Measurements from ENCODE around the gene SOX14. TPM values are rescaled to one million over a fixed set of nuclear protein-coding genes. Genes with fewer than 3 reads are reported as not detected.

SOX14 gene
- total RNA-seq, 8 experiments from 2014 or later, result 0.36 to 14.4 (median 5.6) TPM; not detected in 1

DNA sequence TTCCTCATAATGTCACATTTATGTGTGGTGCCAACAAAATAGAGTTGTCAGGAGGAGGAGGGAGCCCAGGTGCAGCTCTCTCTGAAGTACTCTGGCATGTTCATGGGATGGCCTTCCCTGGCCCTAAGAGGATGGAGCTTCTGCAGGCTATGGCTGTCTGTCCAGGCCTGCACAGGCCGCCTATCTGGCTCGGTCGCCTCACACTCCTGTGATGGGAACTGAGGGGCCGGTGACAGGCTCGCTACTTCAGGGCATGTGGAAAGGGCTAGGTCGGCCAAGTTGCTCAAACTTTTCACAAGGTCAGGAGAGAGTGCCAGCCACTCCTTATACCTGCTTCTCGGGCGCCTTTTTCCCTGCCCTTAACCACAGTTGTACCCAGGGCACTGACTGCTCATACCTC lies 51.1 kb downstream of the SOX14 start:
- peaks cover 0 to 3% of the 10 kb centered on the region in 2 donors for H3K4me1 ChIP-seq (replicated peaks in 1 of 2)
- ATAC-seq (replicated peaks in 6 of 8), result no peak
- 89 to 100% (median 92%) methylated on average over 1 to 3 of the region's 8 CpGs; no CpG with 5 or more reads in 6 of the 10 experiments for WGBS, 10 experiments
- no peak overlapping the region for H3K27ac ChIP-seq
- H3K4me3 ChIP-seq, result no peak overlapping the region
- in situ Hi-C loops (cut with MboI; ENCODE audit: low pct_unique_long_range_greater_than_20kb in 2 of 9, low sequenced_read_pairs in 9 of 9, unreplicated experiment in 9 of 9), result no loop called here

Other genes with a start within 250 kb of the SOX14 start
- gene CLDN18, start 245.8 kb downstream of the SOX14 start, total RNA-seq, result 1 to 10 TPM in 3 of 8 experiments, under 1 TPM in 5; 0.16 to 2.8 (median 0.59) TPM

Measured in motor neuron (in vitro differentiated cells).